Coronary artery (tissue), 2 donors: ENCODE data around the gene DNAJC9.

ENCODE experiments used
- DNase-seq: peaks from one replicate; pipeline ENCODE4 v3.0.0-alpha.2; 2017; ENCODE audit warnings: low spot score
- H3K27ac ChIP-seq, 2 donors: fragments of 200-600 bp; sonication (generic); one replicate each; pipeline ENCODE4 v1.5.1; 2016 to 2019
- H3K4me3 ChIP-seq: fragments of 200-600 bp; sonication (generic); 2 replicates; pipeline ENCODE4 v1.5.1; 2016; ENCODE audit warnings: mild to moderate bottlenecking, moderate library complexity
- CTCF ChIP-seq: fragments of 200-600 bp; sonication (generic); IDR thresholded peaks from one replicate; pipeline ENCODE4 v1.5.1; 2019; ENCODE audit warnings: antibody characterized with exemption

Gene DNAJC9

GRCh38 chr10:73251683-73252444 lies 4.8 kb upstream of the DNAJC9 start:
- Histone ChIP-seq H3K4me3 (peak overlapping the region; percentile 91), H3K27ac (peak overlapping the region; percentile 87 to 96)
- no peak for TF ChIP-seq CTCF
- DNase-seq, result no peak

GRCh38 chr10:73248259-73248724 lies 1.2 kb upstream of the DNAJC9 start:
- H3K27ac ChIP-seq, result peak overlapping the region in 1 of 2 donors; percentile 76
- H3K4me3 ChIP-seq, result no peak overlapping the region
- no peak for TF ChIP-seq CTCF
- DNase-seq, result no peak

- no peak for TF ChIP-seq CTCF
- no peak for DNase-seq
- Histone ChIP-seq H3K4me3 (peak overlapping the region; percentile 97), H3K27ac (peak overlapping the region; percentile 76 to 91)
These were observed 629 bp upstream of the DNAJC9 start for GRCh38 chr10:73247509-73248258.

- no peak for DNase-seq
- Histone ChIP-seq H3K4me3 (peak overlapping the region; percentile 97), H3K27ac (peak overlapping the region; percentile 76 to 91)
- TF ChIP-seq CTCF, result no peak
These were observed 771 bp downstream of the DNAJC9 start for GRCh38 chr10:73246322-73246645.

GRCh38 chr10:73244866-73245477 lies 2.1 kb downstream of the DNAJC9 start:
- no peak for DNase-seq
- Histone ChIP-seq H3K4me3 (no peak overlapping the region), H3K27ac (no peak overlapping the region)
- TF ChIP-seq CTCF, result no peak

- DNase-seq, result no peak
- Histone ChIP-seq H3K27ac (no peak overlapping the region), H3K4me3 (no peak overlapping the region)
- no peak for TF ChIP-seq CTCF
These were observed 7.1 kb downstream of the DNAJC9 start for GRCh38 chr10:73239908-73240307.
